ENCODE data around the gene MORN4.
"Not testable (repeated sequence)": the region's sequence is repeated elsewhere in the genome, so short reads cannot be mapped to it uniquely, and the experiment has no call there.

Gene MORN4

DNA sequence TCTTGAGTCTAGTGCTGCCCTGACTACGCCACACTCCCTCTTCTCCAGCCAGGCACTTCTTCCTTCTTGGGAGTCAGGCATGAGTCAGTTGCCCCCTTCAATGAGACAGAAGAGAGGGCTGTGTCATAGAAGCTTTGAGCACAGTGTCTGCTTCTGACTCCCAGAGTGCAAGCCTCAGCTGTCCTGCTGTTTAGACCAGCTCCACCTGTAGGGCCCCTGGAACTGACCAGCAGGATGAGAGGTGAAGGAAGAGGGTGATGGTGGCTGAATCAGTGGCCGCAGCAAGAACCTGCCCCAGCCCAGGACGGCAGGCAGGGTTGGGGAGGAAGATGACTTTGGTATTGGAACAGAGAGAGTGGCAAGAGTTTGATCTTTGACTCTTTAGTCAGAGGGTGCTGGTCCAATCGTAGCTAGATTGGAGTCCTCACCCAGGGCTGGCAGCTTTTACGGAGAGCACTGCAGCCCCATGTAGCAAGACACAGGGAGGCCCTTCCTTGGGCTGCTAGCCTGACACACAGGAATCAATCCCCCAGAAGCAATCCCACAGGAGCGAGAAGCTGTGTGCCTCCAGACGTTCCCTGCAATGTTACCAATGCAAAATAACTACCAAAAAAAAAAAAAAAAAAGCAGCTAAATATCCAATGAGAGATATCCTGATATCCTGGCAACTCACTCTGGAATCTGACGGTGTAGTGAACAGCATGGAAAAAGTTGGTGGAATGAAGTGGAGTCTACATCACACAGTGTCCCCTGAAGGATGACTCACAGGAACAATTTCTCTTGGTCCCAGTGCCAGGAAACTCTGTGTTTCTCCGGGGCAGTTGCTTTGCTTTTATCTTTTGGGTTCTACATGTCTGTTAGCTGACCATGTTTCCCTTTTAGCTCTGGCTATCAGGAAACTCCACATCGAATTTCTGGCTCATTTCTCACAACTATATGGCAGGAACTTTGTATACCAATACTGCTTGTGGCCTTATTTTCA is 36.9 kb downstream of the MORN4 start:
- no peak for DNase-seq

DNA sequence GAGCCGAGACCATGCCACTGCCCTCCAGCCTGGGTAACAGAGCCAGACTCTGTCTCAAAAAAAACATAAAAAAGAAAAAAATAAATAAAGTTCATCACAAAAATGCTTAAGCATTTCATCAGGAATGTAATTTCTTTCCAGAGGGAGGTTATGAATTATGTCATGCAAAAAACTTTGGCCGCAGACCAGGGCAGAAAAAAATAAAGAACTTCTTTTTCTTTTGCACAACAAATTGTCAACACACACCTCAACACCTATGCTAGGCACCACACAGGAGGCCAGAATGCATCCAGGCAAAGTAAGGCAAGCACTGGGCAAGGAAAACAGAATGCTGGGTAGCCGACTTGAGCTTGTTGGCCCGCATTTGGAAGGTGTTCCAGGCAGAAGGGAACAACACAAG is 39.9 kb downstream of the MORN4 start:
- DNase-seq: no peak

DNA sequence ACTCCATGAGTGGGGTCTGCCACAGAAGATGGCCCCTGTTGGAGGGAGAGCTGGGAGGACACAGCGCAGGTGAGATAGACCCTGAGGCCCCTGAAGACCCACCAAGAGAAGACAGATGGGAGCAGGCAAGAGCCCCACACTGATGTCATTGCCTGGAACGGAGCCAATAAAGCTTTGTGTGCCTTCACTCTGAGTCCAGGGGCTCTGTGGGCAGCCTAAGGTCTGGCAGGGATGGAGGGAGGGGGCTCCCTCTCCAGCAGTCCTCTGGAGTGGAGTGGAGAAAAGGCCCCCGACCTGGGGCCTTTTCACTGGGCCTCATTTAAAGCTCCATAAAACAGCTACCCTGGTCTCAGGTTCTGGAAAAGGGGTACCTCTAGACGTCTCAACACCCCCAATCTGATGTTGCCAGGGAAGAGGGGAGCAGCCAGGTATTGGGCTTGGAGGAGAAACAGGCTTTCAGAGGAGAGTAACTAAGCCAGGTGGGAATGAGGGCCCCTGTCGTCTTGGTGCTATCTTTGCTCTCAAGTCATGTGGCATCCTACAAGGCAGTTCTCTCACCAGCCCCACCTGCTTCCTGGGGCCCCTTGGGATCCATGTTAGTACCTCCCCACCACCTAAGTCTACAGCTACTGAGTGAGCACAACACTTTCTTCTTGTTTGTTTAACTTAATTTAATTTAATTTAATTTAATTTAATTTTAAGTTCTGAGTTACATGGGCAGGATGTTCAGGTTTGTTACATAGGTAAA is 42.4 kb downstream of the MORN4 start:
- DNase-seq: no peak

DNA sequence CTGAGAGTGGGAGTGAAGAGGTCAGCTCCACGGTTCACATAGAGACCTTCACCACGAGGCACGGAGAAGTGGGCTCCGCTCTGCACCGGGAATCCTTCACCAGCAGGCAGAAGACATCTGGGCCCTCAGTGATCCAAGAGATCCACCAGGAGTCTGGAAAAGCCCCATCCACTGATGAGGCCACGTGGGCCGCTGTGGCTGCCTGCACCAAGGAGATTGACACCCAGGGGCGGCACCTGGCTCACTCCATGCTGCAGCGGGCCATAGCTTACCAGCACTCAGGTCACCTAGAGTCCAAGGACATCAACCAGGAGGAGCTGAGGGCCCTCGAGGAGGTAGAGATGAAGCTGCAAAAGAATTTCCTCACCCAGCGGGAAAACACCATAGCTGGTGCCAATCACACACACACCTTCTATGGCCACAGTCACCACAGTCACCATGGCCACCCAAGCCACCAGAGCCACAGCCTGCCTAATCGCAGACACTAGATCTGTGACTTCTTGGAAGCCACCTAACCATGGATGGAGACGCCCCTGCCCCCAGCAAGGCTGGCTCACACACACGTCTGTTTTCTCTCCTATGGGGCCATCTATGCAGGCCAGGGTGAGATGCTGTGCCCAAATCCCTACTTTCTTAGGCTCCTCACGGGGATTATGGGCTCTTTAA is 43.1 kb downstream of the MORN4 start:
- DNase-seq: no peak

DNA sequence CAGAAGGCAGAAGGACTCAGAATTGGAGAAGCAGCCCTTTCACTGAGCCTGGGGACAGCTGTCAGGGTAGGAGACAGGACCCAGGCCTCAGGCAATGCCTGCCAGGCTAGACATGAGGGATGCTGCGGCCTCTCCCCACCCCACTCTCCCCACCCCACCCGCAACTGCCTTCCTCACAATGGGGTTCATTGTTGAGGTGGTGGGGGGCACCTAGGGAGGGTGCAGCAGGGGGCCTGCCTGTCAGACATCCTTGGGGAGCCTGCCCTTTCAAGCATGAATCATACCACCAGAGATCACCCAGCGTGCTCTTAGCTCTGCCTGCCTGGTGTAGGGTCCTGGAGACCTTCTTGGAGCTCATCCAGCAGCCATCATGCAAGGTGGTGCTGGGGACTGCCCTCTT is 43.8 kb downstream of the MORN4 start, which contains the start of gene C10orf62:
Gene C10orf62, plus strand, starts transcription at position 243 of the 400 bp plus-strand sequence. CDS start 177 bp downstream, outside the sequence.
- DNase-seq: no peak

DNA sequence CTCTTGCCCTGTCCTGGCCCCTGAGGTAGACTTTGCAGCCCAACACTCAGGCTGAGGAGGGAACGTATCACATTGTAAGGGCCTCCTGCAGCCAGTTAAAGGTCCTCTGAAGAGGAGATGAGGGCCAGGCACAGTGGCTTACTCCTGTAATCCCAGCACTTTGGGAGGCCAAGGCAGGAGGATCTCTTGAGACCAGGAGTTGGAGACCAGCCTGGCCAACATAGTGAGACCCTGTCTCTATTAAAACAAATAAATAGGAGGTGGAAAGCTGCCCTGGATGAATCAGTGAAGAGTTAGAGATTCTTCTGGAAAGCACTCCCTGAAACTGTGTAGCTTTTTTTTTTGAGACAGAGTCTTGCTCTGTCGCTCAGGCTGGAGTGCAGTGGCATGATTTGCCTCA is 46.1 kb downstream of the MORN4 start:
- no peak for DNase-seq

DNA sequence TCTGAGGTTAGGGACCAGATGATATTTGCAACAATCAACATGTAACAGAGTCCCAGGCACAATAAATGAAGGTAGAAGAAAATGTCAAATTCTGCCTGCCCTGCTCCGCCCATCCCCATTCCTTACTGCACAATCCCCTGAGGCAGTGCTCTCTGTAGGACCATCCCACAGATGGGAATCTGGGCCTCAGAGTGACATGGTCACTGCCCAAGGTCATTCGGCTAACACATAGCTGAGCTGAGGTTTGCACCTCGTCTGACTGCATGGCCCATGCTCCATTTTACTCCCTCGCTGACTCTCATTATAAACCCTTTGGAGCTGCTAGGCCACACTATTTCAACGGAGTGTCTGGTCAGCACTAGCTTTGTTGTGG is 47.9 kb downstream of the MORN4 start:
- no peak for DNase-seq

DNA sequence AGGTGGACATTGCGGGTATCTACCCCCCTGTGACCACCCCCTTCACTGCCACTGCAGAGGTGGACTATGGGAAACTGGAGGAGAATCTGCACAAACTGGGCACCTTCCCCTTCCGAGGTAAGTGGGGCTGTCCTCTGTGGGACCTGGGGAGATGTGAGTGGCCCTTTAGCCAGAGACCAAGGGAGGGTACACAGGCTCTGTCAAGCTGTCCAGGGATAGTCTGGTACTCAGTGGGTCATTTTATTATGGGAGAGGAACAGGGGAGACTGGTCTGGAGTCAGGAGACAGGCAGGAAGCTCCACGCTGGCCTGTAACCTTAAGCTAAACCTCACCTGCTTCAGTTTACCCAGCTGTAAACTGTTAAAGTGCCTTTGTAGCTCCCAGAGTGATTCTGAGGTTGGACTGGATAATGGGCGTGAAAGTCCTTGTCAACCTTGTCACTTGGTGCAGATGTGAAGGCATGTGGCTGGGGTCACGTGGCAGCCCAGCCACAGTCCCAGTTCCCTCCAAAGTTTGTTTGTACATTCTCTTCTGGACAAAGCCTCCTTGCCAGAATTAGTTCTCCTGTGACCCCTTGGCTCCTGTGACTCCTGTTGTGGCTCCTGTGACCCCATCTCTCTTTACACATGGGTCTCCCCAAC is 48.4 kb downstream of the MORN4 start:
- DNase-seq: no peak

DNA sequence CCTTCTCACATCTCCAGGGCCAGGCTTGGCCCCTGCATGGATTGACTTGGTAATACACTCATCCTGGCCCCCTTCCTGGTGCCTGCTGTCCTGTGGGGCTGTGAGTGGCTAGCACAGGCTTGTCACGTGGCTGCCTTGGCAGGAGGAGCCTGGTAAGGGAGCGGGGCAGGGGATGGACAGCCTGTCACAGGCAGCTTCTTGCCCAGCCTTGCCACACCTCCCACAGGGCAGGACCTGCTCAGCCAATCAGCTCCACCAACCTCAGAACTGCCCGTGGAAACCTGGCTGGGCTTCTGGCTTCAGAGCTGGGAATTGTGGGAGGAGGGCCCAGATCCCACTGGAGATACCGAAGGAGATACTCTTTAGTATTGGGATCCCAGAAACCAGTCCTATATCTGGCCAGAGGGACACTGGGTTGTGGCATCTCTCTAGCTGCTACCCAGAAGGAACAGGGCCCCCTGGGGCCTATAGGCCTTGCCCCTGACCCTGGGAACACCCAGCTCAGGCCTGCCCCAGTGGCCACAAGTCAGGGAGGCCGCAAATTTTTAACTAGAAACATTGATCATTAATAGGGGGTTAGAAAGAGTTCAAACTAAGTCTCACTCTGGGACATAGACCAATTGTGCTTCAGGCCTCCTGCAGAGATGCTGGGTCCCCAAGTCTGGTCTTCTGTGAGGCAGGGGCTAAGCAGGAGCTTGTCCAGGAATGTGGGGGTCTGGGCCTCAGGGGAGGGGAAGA is 49.1 kb downstream of the MORN4 start, which contains the start of gene HOGA1:
Gene HOGA1, plus strand, starts transcription at position 330 of the 738 bp plus-strand sequence. Its CDS starts 315 bp downstream, at position 645.
- no peak for DNase-seq

DNA sequence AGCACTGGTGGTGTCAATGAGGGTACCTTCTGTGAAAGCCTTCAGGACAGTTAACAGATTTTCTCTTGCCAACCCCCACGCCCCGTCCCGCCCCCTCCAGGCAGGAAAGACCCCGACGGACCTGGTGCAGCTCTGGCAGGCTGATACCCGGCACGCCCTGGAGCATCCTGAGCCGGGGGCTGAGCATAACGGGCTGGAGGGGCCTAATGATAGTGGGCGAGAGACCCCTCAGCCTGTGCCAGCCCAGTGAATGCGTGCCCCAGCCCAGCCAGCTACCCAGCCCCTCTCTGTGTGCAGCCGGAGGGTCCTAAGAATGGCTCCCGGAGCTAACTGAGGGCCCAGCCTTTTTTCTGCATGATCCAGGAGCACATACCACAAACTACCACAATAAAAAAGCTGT is 49.8 kb downstream of the MORN4 start:
- no peak for DNase-seq

DNA sequence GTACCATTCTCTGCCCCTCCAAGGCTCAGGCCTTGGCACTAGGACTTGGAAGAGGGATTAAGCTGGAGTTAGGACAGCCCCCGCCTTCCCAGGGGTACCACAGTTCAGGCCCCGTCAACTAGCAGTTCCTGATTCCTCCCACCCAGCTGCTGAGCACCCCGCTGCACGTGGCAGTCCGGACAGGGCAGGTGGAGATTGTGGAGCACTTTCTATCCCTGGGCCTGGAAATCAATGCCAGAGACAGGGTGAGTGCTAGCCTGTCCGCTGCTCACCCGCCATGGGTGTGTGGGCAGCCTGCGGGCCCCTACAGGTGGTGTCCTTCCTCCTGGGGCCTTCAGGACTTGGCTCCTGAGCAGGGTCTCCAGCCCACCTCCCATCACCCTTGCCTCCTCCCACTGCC is 51.1 kb downstream of the MORN4 start:
- DNase-seq: no peak

DNA sequence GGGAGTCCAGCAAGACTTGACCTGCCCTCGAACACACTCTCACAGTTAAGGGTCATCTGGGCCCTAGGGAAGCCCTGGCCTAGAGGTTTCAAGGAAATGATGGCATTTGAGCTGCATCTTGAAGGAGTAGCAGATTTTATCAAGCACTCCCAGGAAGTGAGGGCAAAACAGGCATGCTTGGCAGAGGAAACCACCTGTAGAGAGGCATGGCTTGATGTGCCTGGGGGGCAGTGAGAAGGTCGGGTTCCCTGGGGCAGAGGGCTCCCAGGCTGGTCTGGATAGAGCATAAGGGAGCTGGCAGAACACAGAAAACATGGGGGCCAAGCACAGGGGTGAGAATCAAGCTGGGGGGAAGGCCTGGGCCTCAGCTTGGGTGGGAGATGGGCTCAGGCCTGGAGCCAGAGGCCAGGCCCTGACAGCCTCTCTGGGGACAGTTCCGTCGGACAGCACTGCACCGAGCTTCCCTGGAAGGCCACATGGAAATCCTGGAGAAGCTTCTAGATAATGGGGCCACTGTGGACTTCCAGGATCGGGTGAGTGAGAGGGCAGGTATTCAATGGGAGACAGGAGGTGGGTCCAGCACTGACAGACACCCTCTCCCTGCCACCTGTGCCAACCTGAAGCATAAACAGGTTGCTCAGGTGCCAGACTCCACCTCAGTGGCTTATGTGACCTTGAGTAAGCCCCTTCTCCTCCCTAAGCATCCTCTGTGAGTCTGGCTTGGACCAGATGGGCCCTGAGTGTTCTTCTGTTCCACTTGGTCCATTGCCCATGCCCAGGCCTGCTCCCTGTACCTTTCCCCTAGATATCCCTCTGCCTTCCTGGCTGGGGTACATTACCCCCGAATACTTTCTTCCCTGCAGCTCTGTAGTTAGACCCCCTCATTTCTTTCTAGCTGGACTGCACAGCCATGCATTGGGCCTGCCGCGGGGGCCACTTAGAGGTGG is 52.6 kb downstream of the MORN4 start:
- no peak for DNase-seq

DNA sequence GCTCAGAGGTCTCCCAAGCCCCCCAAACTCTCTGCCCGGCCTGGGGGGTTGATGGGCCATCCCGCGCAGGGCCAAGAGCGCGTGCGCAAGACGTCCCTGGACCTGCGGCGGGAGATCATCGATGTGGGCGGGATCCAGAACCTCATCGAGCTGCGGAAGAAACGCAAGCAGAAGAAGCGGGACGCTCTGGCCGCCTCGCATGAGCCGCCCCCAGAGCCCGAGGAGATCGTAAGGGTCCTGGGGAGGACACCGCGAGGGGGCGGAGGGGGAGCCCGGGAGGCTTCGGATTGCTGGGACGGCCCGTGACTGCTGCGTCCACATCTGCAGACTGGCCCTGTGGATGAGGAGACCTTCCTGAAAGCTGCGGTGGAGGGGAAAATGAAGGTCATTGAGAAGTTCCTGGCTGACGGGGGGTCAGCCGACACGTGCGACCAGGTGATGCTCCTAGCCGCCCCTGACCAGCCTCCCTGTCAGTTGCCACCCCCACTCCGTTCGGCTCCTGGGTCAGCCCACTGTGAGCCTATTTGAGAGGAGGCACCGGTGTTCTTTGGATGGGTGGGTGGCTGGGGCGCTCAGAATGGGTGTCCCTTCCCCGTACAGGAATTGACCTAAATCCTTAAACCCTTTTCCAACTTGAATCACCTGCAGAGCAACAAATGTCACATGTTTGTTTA is 55.0 kb downstream of the MORN4 start:
- DNase-seq: no peak

DNA sequence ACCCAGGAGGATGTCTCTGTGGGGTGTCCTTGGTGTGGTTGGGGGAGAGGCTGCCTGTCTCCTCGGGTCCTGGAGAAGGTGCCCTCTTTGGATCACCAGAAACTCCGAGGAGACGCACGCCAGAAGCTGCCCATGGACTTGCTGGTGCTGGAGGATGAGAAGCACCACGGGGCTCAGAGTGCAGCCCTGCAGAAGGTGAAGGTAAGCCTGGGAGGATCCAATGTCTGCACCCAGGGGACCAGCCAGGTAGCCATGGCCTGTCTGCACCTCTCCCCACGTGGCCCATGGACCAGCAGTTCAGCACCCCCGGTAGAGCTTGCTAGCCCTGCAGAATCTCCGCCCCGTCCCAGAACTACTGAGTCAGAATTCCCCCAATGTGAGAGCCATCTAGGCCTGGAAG is 55.6 kb downstream of the MORN4 start:
- DNase-seq: no peak

DNA sequence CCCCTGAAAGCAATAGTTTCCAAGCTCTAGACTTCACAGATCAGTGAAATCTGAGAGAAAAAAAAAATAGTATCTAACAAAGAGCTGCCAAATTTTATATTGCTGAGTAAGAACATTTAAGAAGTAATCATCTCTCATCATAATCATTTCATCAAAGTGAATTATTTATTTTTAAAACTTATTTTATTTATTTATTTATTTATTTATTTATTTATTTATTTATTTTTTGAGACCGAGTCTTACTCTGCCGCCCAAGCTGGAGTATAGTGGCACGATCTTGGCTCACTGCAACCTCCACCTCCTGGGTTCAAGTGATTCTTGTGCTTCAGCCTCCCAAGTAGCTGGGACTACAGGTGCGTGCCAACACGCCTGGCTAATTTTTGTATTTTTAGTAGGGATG is 56.8 kb downstream of the MORN4 start:
- not testable (repeated sequence) for DNase-seq

DNA sequence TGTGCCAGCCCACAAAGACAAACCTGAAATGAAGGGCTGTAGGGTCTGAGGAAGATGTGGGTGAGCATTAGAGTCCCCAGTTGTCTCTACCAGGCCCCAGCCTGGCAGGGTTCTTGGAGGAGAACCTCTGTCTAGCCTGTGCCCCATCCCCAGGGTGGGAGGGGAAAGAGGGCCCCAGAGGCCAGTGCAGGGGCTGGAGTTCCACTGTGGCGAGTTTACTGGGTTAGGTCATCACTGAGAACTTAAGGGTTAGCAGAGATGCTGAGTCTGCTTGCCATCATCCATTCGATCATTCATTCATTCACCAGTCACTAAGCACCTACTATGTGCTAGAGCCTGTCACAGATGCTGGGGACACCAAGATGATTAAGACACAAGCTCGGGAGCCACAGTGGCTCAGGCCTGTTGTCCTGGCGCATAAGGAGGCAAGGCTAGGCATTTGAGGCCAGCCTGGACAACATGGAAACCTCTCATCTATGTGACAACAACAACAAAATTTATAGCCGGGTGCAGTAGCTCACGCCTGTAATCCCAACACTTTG is 58.1 kb downstream of the MORN4 start:
- DNase-seq: no peak

DNA sequence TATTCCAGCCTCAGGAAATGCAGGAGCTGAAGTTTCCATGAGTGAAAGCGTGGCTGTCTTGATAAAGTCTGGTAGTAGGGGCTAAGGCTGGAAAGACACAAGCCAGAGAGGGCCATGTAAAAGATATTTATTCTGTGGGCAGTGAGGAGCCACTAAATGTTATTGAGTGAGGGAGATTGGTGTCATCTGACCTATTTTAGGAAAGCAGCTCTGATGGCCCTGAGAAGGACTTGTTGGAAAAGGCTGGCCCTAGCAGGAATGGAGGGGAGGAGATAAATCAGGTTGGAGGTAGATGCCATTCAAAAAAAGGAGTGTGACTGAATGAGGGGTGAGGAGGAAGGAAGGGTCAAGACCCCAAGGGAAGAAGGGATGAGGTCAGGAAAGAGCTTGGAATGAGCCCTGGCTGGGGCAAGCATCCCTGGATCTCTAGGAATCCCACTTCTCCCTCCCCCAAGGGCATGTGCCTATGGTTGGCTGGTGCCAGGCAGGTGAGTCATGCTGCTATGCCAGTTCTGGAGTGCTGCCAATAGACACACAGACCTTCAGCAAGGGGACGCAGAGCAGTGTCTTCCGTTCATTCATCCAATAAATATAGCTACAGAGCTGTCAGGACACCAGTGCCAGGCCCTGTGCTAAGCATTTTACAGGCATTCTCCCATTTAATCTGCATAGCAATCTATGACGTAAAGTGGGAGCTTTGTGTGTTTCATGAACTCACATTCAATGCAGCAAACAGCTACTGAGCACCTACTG is 58.8 kb downstream of the MORN4 start:
- no peak for DNase-seq

DNA sequence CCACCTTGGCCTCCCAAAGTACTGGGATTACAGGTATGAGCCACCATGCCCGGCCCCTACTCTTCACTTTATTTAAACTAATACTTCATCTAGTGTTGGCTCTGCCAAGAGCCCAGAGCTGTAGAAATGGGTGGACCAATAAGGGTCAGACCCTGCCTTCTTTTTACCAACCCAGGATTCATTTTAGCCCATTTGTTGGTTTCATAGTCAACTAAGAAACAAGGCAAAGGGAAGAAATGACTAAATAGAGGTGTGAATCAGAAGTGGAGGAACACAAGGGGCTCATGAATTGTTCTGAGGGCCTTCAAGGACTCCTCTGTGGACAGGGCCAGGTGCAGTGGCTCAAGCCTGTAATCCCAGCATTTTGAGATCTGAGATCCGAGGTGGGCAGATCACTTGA is 59.6 kb downstream of the MORN4 start:
- DNase-seq: no peak

DNA sequence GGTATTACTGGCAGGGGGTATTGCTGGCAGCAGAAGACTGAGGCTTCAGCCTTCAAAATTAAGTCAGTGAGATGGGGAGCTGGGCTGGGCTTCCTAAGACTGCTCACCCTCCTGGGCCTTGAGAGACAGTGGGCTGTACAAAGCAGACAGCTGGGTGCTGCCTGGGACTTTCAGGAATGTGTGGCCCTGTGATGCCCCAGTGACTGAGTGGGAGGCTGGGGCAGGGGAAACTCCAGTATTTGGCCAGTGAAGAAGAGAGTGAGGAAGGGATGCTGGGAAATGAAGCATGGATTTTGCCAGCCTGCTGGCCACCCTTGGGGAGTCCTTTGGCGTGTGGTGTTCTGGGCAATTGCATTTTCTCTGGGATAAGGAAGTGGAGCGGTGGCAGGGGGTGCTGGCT is 60.3 kb downstream of the MORN4 start:
- DNase-seq: no peak

Data from effector CD4-positive, alpha-beta T cell (primary cell).